ENCODE results near the gene ZNF574. TPM values are rescaled to one million over a fixed set of nuclear protein-coding genes. Genes with fewer than 3 reads are reported as not detected.

Gene ZNF574
- total RNA-seq, 4 donors from 2014 or later, result 11.6 to 22.9 (median 12.8) TPM

- ATAC-seq (ENCODE audit: low FRiP score) (no peak), DNase-seq (ENCODE audit: low spot score) (no peak)
- no peak for TF ChIP-seq CTCF (IDR thresholded peaks at IDR 0.05)
Measured at GRCh38 chr19:42075364-42075615, 676 bp upstream of the ZNF574 start.

- DNase-seq (ENCODE audit: low spot score) (no peak), ATAC-seq (ENCODE audit: low FRiP score) (peak; percentile 55)
- no peak for TF ChIP-seq CTCF (IDR thresholded peaks at IDR 0.05)
Measured at GRCh38 chr19:42076380-42076944, 496 bp downstream of the ZNF574 start.

GRCh38 chr19:42078058-42078457 lies 2.1 kb downstream of the ZNF574 start:
- no peak for DNase-seq (ENCODE audit: low spot score)
- TF ChIP-seq CTCF (IDR thresholded peaks at IDR 0.05), result no peak
- ATAC-seq (ENCODE audit: low FRiP score), result no peak

DNA sequence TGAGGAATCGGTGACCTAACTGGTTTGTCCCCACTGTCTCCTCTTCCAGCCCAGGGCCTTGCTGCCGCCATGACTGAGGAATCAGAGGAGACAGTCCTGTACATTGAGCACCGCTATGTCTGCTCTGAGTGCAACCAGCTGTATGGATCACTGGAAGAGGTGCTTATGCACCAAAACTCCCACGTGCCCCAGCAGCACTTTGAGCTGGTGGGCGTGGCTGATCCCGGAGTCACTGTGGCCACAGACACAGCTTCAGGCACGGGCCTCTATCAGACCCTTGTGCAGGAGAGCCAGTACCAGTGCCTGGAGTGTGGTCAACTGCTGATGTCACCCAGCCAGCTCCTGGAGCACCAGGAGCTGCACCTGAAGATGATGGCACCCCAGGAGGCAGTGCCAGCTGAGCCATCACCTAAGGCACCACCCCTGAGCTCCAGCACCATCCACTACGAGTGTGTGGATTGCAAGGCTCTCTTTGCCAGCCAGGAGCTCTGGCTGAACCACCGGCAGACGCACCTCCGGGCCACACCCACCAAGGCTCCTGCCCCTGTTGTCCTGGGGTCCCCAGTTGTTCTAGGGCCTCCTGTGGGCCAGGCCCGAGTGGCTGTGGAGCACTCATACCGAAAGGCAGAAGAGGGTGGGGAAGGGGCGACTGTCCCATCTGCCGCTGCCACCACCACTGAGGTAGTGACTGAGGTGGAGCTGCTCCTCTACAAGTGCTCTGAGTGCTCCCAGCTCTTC lies 2.7 kb downstream of the ZNF574 start:
- ATAC-seq (ENCODE audit: low FRiP score), result no peak
- no peak for TF ChIP-seq CTCF (IDR thresholded peaks at IDR 0.05)
- no peak for DNase-seq (ENCODE audit: low spot score)

GRCh38 chr19:42079276-42079669 lies 3.3 kb downstream of the ZNF574 start:
- ATAC-seq (ENCODE audit: low FRiP score), result no peak
- DNase-seq (ENCODE audit: low spot score), result no peak
- no peak for TF ChIP-seq CTCF (IDR thresholded peaks at IDR 0.05)

DNA sequence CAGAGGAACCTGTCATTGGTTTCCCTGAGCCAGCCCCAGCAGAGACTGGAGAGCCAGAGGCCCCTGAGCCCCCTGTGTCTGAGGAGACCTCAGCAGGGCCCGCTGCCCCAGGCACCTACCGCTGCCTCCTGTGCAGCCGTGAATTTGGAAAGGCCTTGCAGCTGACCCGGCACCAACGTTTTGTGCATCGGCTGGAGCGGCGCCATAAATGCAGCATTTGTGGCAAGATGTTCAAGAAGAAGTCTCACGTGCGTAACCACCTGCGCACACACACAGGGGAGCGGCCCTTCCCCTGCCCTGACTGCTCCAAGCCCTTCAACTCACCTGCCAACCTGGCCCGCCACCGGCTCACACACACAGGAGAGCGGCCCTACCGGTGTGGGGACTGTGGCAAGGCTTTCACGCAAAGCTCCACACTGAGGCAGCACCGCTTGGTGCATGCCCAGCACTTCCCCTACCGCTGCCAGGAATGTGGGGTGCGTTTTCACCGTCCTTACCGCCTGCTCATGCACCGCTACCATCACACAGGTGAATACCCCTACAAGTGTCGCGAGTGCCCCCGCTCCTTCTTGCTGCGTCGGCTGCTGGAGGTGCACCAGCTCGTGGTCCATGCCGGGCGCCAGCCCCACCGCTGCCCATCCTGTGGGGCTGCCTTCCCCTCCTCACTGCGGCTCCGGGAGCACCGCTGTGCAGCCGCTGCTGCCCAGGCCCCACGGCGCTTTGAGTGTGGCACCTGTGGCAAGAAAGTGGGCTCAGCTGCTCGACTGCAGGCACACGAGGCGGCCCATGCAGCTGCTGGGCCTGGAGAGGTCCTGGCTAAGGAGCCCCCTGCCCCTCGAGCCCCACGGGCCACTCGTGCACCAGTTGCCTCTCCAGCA lies 4.2 kb downstream of the ZNF574 start:
- TF ChIP-seq CTCF (IDR thresholded peaks at IDR 0.05), result no peak
- ATAC-seq (ENCODE audit: low FRiP score) (no peak), DNase-seq (ENCODE audit: low spot score) (no peak)

Data from omental fat pad (tissue), 4 donors.